ENCODE measurements around the gene NXPE3. TPM values are rescaled to one million over a fixed set of nuclear protein-coding genes. Genes with fewer than 3 reads are reported as not detected.

NXPE3 gene
- total and polyA plus RNA-seq, 12 donors = 7.6 to 50.3 (median 33.8) TPM

DNA sequence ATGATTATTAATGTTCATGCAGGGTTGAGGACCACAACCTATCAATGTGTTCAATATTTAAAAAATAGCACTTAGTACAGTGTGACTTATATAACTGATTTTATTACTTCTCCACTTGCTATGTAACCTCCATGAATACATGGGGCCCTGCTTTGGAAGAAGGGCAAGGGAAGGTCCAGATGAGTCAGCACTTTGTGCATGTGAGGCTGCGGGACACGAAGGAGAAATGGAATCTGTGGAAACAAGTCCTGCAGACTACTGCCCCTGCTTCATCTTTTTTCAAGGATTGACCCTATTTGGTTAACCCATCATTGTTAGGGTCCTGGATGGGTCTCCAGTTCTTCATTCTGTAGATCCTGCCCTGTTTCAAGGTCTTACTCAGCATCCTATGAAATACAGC lies 1.6 kb downstream of the NXPE3 start:
- Histone ChIP-seq H3K27ac (peak overlapping the region in 9 of 10 donors; percentile 79 to 95 (median 90)), H3K27me3 (no peaks in the 10 kb centered on the region), H3K4me1 (peaks cover 0 to 44% (median 30%) of the 10 kb centered on the region in 9 donors), H3K9me3 (no peaks in the 10 kb centered on the region), H3K4me3 (peak overlapping the region in 9 of 10 donors; percentile 59 to 98 (median 82)), H3K36me3 (peaks cover 0 to 37% (median 16%) of the 10 kb centered on the region in 9 donors)
- DNase-seq (peak in 1 of 2 donors; percentile 22), ATAC-seq (peak in 3 of 8 donors; percentile 16 to 38 (median 35))
- WGBS, 2 donors = 23 to 48% methylated on average over 2 of the region's 2 CpGs
- no peak for TF ChIP-seq CTCF (IDR thresholded peaks at IDR 0.05)
- intact Hi-C loops (cut with DNase I) = loop anchor here in 1 of 10 donors (10.0 kb wide), 1 partner anchor 56 kb away; the partner anchor contains the start of gene CEP97

GRCh38 chr3:101781166-101781565 lies 2.2 kb downstream of the NXPE3 start:
- Histone ChIP-seq H3K27ac (peak overlapping the region in 6 of 10 donors; percentile 7 to 95 (median 88)), H3K4me1 (peaks cover 0 to 49% (median 35%) of the 10 kb centered on the region in 9 donors), H3K36me3 (peaks cover 0 to 42% (median 22%) of the 10 kb centered on the region in 9 donors), H3K9me3 (no peaks in the 10 kb centered on the region), H3K4me3 (peak overlapping the region in 2 of 10 donors; percentile 59 to 94), H3K27me3 (no peaks in the 10 kb centered on the region)
- ATAC-seq = no peak
- DNase-seq = no peak
- intact Hi-C loops (cut with DNase I) = loop anchor here in 1 of 10 donors (10.0 kb wide), 1 partner anchor 56 kb away; the partner anchor contains the start of gene CEP97
- no peak for TF ChIP-seq CTCF (IDR thresholded peaks at IDR 0.05)

DNA sequence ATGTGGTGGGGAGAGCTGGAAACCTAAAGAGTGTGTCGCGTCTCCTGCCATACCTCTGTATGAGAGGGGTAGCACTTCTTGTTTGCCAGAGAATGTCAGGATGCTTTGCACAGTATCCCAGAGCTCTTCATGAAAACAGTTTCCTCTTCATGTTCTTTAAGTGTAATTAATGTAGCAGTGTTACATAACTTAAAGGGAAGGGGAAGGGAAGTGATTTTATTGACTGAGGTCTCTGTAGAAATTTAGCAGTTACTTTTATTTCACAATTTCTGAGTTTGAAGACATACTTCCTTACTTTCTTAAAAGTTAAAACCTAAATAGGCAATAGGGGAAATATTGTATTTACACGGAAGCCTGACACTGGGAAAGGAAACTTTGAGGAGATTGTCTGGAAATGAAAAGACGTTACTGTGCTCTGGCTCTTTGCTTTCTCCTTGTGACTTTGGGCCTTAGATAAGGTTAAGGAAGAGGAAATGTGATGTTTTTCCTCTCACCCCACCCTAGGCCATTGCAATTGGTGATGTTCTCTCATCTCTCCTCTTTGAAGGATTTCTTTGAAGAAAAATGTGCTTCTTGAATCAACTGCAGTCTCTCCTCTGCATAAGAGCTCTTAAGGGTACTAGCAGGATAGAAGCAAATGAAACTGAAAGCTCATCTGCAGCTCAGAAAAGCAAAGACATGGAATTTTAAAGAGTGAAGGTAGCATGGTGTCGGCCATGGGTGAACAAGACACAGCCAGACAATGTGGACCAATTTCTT lies 6.0 kb downstream of the NXPE3 start:
- peak overlapping the region in 6 of 10 donors; percentile 10 to 44 (median 33) for H3K4me3 ChIP-seq

More for the DNA sequence above, 6.0 kb downstream of the NXPE3 start:
- Histone ChIP-seq H3K9me3 (no peaks in the 10 kb centered on the region), H3K27ac (peak overlapping the region; percentile 10 to 83 (median 68)), H3K27me3 (no peaks in the 10 kb centered on the region), H3K4me1 (peaks cover 0 to 43% (median 23%) of the 10 kb centered on the region in 9 donors), H3K36me3 (peaks cover 0 to 80% (median 46%) of the 10 kb centered on the region in 9 donors)
- ATAC-seq (peak in 7 of 8 donors; percentile 37 to 93 (median 71)), DNase-seq (no peak)
- no peak for TF ChIP-seq CTCF (IDR thresholded peaks at IDR 0.05)
- WGBS, 2 donors = 70 to 75% methylated on average over 5 of the region's 5 CpGs
- intact Hi-C loops (cut with DNase I) = loop anchor here in 1 of 10 donors (10.0 kb wide), 1 partner anchor 60 kb away; the partner anchor contains the start of gene CEP97

All from heart right ventricle (tissue), 16 donors.